Gastroesophageal sphincter (tissue), 4 donors: ENCODE results near the gene GPR142. TPM values are rescaled to one million over a fixed set of nuclear protein-coding genes. Genes with fewer than 3 reads are reported as not detected.

ENCODE experiments used
- ATAC-seq: fragments of 150-250 bp; one replicate; pipeline ENCODE4 v1.9.1; 2016; ENCODE audit warnings: mild to moderate bottlenecking, moderate library complexity
- H3K27ac ChIP-seq, 4 donors: fragments of 200-600 bp; sonication (generic) in 3 of 4; 1 replicate in 3 of 4; 2 replicates in 1 of 4; pipeline ENCODE4 v1.5.1; 2016 to 2019
- H3K27me3 ChIP-seq: fragments of 200-600 bp; sonication (generic); one replicate; pipeline ENCODE4 v1.5.1; 2019
- H3K36me3 ChIP-seq, 2 donors: fragments of 200-600 bp; sonication (generic); one replicate each; pipeline ENCODE4 v1.5.1; 2019; ENCODE audit warnings: control low read depth in 1 of 2
- H3K4me1 ChIP-seq, 3 donors: fragments of 200-600 bp; sonication (generic); 1 replicate in 2 of 3; 2 replicates in 1 of 3; pipeline ENCODE4 v1.5.1; 2016 to 2019; ENCODE audit warnings: control low read depth in 2 of 3
- H3K4me3 ChIP-seq, 2 donors: fragments of 200-600 bp; sonication (generic); one replicate each; pipeline ENCODE4 v1.5.1; 2019; ENCODE audit warnings: mild to moderate bottlenecking in 1 of 2, moderate library complexity in 1 of 2
- H3K9me3 ChIP-seq, 3 donors: fragments of 200-600 bp; sonication (generic); one replicate each; pipeline ENCODE4 v1.5.1; 2017 to 2019; ENCODE audit warnings: control low read depth in 2 of 3
- CTCF ChIP-seq, 4 experiments: fragments of 200-600 bp in 2 of 4; fragments of 450-650 bp in 2 of 4; sonication (generic) in 1 of 4; IDR thresholded peaks; one replicate each; pipeline ENCODE4 v1.5.1; 2017 to 2019; ENCODE audit warnings: antibody characterized with exemption in 4 of 4, mild to moderate bottlenecking in 2 of 4, moderate library complexity in 2 of 4
- EP300 ChIP-seq: sonication (generic); formaldehyde crosslinking; IDR thresholded peaks from one replicate; pipeline ENCODE4 v1.6.1; 2017; ENCODE audit warnings: antibody characterized with exemption, mild to moderate bottlenecking
- POLR2A ChIP-seq, 2 donors: fragments of 450-650 bp; IDR thresholded peaks; one replicate each; pipeline ENCODE4 v1.6.1; 2017; ENCODE audit warnings: antibody characterized with exemption in 2 of 2, mild to moderate bottlenecking in 2 of 2, moderate library complexity in 1 of 2
- POLR2AphosphoS5 ChIP-seq: sonication (generic); formaldehyde crosslinking; IDR thresholded peaks from one replicate; pipeline ENCODE4 v1.6.1; 2017; ENCODE audit warnings: antibody characterized with exemption
- WGBS, 2 donors: methylation state at CpG; one replicate each; pipeline ENCODE4 v1.1.5; 2018; ENCODE audit warnings: low coverage in 1 of 2; 5-methylcytosine and 5-hydroxymethylcytosine counted together
- total RNA-seq, 4 donors: library from RNA; depleted of rRNA; stranded (reverse); fragments of >200 nt; gene quantifications; one replicate each; pipeline ENCODE4 v1.1.0, GENCODE V29; 2016

Gene GPR142
- total RNA-seq, 4 donors from 2014 or later = 1.1 TPM; not detected in 3

- WGBS, 2 donors = 69 to 72% methylated on average over 3 to 7 of the region's 14 CpGs
- H3K4me1 ChIP-seq = no peaks in the 10 kb centered on the region
- no peaks in the 10 kb centered on the region for H3K9me3 ChIP-seq
- TF ChIP-seq EP300 (no peak), POLR2AphosphoS5 (no peak), CTCF (IDR thresholded peaks at IDR 0.05) (no peak), POLR2A (IDR thresholded peaks at IDR 0.05) (no peak)
- H3K36me3 ChIP-seq = no peaks in the 10 kb centered on the region
- H3K27me3 ChIP-seq = peaks cover 88% of the 10 kb centered on the region
- H3K27ac ChIP-seq = no peak overlapping the region
- no peak for ATAC-seq
- H3K4me3 ChIP-seq = no peak overlapping the region
Observed at GRCh38 chr17:74347646-74348045, 19.7 kb upstream of the GPR142 start.

- Histone ChIP-seq H3K9me3 (no peaks in the 10 kb centered on the region), H3K4me3 (no peak overlapping the region), H3K27me3 (peaks cover 88% of the 10 kb centered on the region), H3K27ac (no peak overlapping the region), H3K36me3 (no peaks in the 10 kb centered on the region), H3K4me1 (no peaks in the 10 kb centered on the region)
- TF ChIP-seq EP300 (no peak), POLR2AphosphoS5 (no peak), POLR2A (IDR thresholded peaks at IDR 0.05) (no peak), CTCF (IDR thresholded peaks at IDR 0.05) (no peak)
- ATAC-seq = no peak
- WGBS, 2 donors = 60 to 100% methylated on average over 1 of the region's 19 CpGs
Observed at GRCh38 chr17:74349120-74349519, 18.2 kb upstream of the GPR142 start.

GRCh38 chr17:74350486-74350885 is 16.8 kb upstream of the GPR142 start:
- Histone ChIP-seq H3K4me3 (no peak overlapping the region), H3K4me1 (no peaks in the 10 kb centered on the region), H3K27me3 (peaks cover 88% of the 10 kb centered on the region), H3K36me3 (no peaks in the 10 kb centered on the region), H3K27ac (no peak overlapping the region), H3K9me3 (no peaks in the 10 kb centered on the region)
- 40% methylated on average over 1 of the region's 20 CpGs; no CpG with 5 or more reads in 1 of the 2 donors for WGBS, 2 donors
- TF ChIP-seq POLR2A (IDR thresholded peaks at IDR 0.05) = no peak
- TF ChIP-seq EP300 = no peak
- no peak for TF ChIP-seq POLR2AphosphoS5
- no peak for TF ChIP-seq CTCF (IDR thresholded peaks at IDR 0.05)
- no peak for ATAC-seq

- no peak overlapping the region for H3K27ac ChIP-seq
- H3K36me3 ChIP-seq = no peaks in the 10 kb centered on the region
- H3K4me1 ChIP-seq = peaks cover 0 to 3% (median 0%) of the 10 kb centered on the region in 3 donors
- no peak for TF ChIP-seq CTCF (IDR thresholded peaks at IDR 0.05)
- TF ChIP-seq EP300 = no peak
- TF ChIP-seq POLR2A (IDR thresholded peaks at IDR 0.05) = no peak
- TF ChIP-seq POLR2AphosphoS5 = no peak
- 63% methylated on average over 1 of the region's 55 CpGs; no CpG with 5 or more reads in 1 of the 2 donors for WGBS, 2 donors
- ATAC-seq = no peak
- H3K27me3 ChIP-seq = peaks cover 91% of the 10 kb centered on the region
- H3K4me3 ChIP-seq = no peak overlapping the region
- H3K9me3 ChIP-seq = no peaks in the 10 kb centered on the region
Observed at GRCh38 chr17:74351552-74352210, 15.6 kb upstream of the GPR142 start.

GRCh38 chr17:74353446-74354060 is 13.8 kb upstream of the GPR142 start:
- TF ChIP-seq CTCF (IDR thresholded peaks at IDR 0.05) (no peak), POLR2A (IDR thresholded peaks at IDR 0.05) (no peak), EP300 (no peak)
- 68 to 72% methylated on average over 5 to 10 of the region's 10 CpGs for WGBS, 2 donors
- peaks cover 0 to 13% (median 0%) of the 10 kb centered on the region in 3 donors for H3K4me1 ChIP-seq
- H3K4me3 ChIP-seq = no peak overlapping the region
- ATAC-seq = no peak
- H3K27ac ChIP-seq = no peak overlapping the region
- H3K27me3 ChIP-seq = peaks cover 100% of the 10 kb centered on the region
- H3K9me3 ChIP-seq = no peaks in the 10 kb centered on the region
- H3K36me3 ChIP-seq = no peaks in the 10 kb centered on the region
